OCI-M2 (cell line): ENCODE data around the gene GPALPP1.
"Not testable (repeated sequence)": the region's sequence is repeated elsewhere in the genome, so short reads cannot be mapped to it uniquely, and the experiment has no call there.

Experiments used
- DNase-seq: peaks from one replicate; lab custom pipeline; 2025; ENCODE audit not compliant: unreplicated experiment; lab: John Stamatoyannopoulos, UW

The GPALPP1 gene

GRCh38 chr13:44989071-44989889, at the start of gene GPALPP1, which contains the start of gene NUFIP1:
TSS of gene GPALPP1 (plus strand) at chr13:44989538. CDS start at chr13:44989655, 117 bp downstream.
TSS of gene NUFIP1 (minus strand) at chr13:44989471. CDS start at chr13:44989436, 35 bp downstream.
- peak; percentile 82 for DNase-seq

GRCh38 chr13:44943411-44943810, 45.9 kb upstream of the GPALPP1 start:
- DNase-seq: not testable (repeated sequence)

GRCh38 chr13:44951184-44951583, 38.2 kb upstream of the GPALPP1 start:
- DNase-seq: no peak

GRCh38 chr13:44952671-44953070, 36.7 kb upstream of the GPALPP1 start:
- DNase-seq: no peak

GRCh38 chr13:44954224-44954623, 35.1 kb upstream of the GPALPP1 start:
- no peak for DNase-seq

GRCh38 chr13:44955406-44955805, 33.9 kb upstream of the GPALPP1 start:
- DNase-seq: no peak

- no peak for DNase-seq
Measured at GRCh38 chr13:44961997-44962396, 27.3 kb upstream of the GPALPP1 start.

- DNase-seq: no peak
Measured at GRCh38 chr13:44967704-44968433, 21.5 kb upstream of the GPALPP1 start.

- DNase-seq: no peak
Measured at GRCh38 chr13:44968434-44968815, 20.9 kb upstream of the GPALPP1 start.

- DNase-seq: no peak
Measured at GRCh38 chr13:44969551-44970484, 19.5 kb upstream of the GPALPP1 start.

GRCh38 chr13:44971656-44972595, 17.4 kb upstream of the GPALPP1 start:
- no peak for DNase-seq

GRCh38 chr13:44972956-44973581, 16.3 kb upstream of the GPALPP1 start:
- no peak for DNase-seq

- no peak for DNase-seq
Measured at GRCh38 chr13:44974056-44974793, 15.1 kb upstream of the GPALPP1 start.

GRCh38 chr13:44976196-44976595, 13.1 kb upstream of the GPALPP1 start:
- DNase-seq: no peak

GRCh38 chr13:44976949-44977583, 12.3 kb upstream of the GPALPP1 start:
- DNase-seq: no peak

GRCh38 chr13:44978328-44978727, 11.0 kb upstream of the GPALPP1 start:
- no peak for DNase-seq

GRCh38 chr13:44989941-44990340, 603 bp downstream of the GPALPP1 start:
- DNase-seq: no peak

GRCh38 chr13:45003417-45003816, 14.1 kb downstream of the GPALPP1 start:
- no peak for DNase-seq
